Neural progenitor cell (in vitro differentiated cells): ENCODE data around the gene HSPBAP1. TPM values are rescaled to one million over a fixed set of nuclear protein-coding genes. Genes with fewer than 3 reads are reported as not detected.
"Not testable (repeated sequence)": the region's sequence is repeated elsewhere in the genome, so short reads cannot be mapped to it uniquely, and the experiment has no call there.

Source experiments
- DNase-seq: peaks from one replicate; pipeline ENCODE4 v3.0.0-alpha.2; 2016; ENCODE audit warnings: low spot score
- H2AFZ ChIP-seq: fragments of 200-600 bp; sonication (generic); replicated peaks from 2 replicates; pipeline ENCODE4 v1.6.1; 2016; ENCODE audit warnings: antibody characterized with exemption
- H3F3A ChIP-seq: fragments of 200-600 bp; sonication (generic); 2 replicates; pipeline ENCODE4 v1.6.1; 2016; ENCODE audit warnings: antibody characterized with exemption, low read depth
- H3K27ac ChIP-seq: fragments of 200-600 bp; sonication (generic); 2 replicates; pipeline ENCODE4 v1.5.1; 2016; ENCODE audit warnings: mild to moderate bottlenecking
- H3K27me3 ChIP-seq: fragments of 200-600 bp; sonication (generic); 2 replicates; pipeline ENCODE4 v1.6.1; 2016; ENCODE audit warnings: mild to moderate bottlenecking, moderate library complexity
- H3K36me3 ChIP-seq: fragments of 200-600 bp; sonication (generic); 2 replicates; pipeline ENCODE4 v1.5.1; 2016
- H3K4me1 ChIP-seq: fragments of 200-600 bp; sonication (generic); 2 replicates; pipeline ENCODE4 v1.6.1; 2016; ENCODE audit warnings: mixed run types
- H3K4me2 ChIP-seq: fragments of 200-600 bp; sonication (generic); 2 replicates; pipeline ENCODE4 v1.6.1; 2016
- H3K4me3 ChIP-seq: fragments of 200-600 bp; sonication (generic); 2 replicates; pipeline ENCODE4 v1.5.1; 2016
- H3K79me2 ChIP-seq: fragments of 200-600 bp; sonication (generic); 2 replicates; pipeline ENCODE4 v1.6.1; 2016; ENCODE audit warnings: low read depth
- H3K9ac ChIP-seq: fragments of 200-600 bp; sonication (generic); 2 replicates; pipeline ENCODE4 v1.6.1; 2016
- H3K9me3 ChIP-seq: fragments of 200-600 bp; sonication (generic); 2 replicates; pipeline ENCODE4 v1.5.1; 2016; ENCODE audit warnings: low read depth
- H4K20me1 ChIP-seq: fragments of 200-600 bp; sonication (generic); 2 replicates; pipeline ENCODE4 v1.6.1; 2016; ENCODE audit warnings: low read depth
- H3K27ac Mint-ChIP-seq: 3 replicates; pipeline ENCODE4 v1.8.0; 2021; ENCODE audit warnings: mixed read lengths
- H3K27me3 Mint-ChIP-seq: 2 replicates; pipeline ENCODE4 v1.8.0; 2022; ENCODE audit warnings: low read depth, mild to moderate bottlenecking, inconsistent platforms, moderate library complexity, mixed read lengths; ENCODE audit not compliant: insufficient read depth
- H3K36me3 Mint-ChIP-seq: 3 replicates; pipeline ENCODE4 v1.8.0; 2021; ENCODE audit warnings: mixed read lengths
- H3K4me1 Mint-ChIP-seq: 3 replicates; pipeline ENCODE4 v1.8.0; 2021; ENCODE audit warnings: mixed read lengths
- H3K4me3 Mint-ChIP-seq: 3 replicates; pipeline ENCODE4 v1.8.0; 2021; ENCODE audit warnings: mild to moderate bottlenecking, moderate library complexity, mixed read lengths
- H3K9me3 Mint-ChIP-seq: 3 replicates; pipeline ENCODE4 v1.8.0; 2020; ENCODE audit warnings: mixed read lengths
- CTCF ChIP-seq: fragments of 200-600 bp; sonication (generic); IDR thresholded peaks from 2 replicates; pipeline ENCODE4 v1.5.1; 2017; ENCODE audit warnings: antibody characterized with exemption, mild to moderate bottlenecking
- EZH2 ChIP-seq: fragments of 200-600 bp; sonication (generic); IDR thresholded peaks from 2 replicates; pipeline ENCODE4 v1.6.1; 2017; ENCODE audit warnings: antibody characterized with exemption, mild to moderate bottlenecking, moderate library complexity
- EZH2phosphoT487 ChIP-seq: fragments of 200-600 bp; sonication (generic); IDR thresholded peaks from 2 replicates; pipeline ENCODE4 v1.6.1; 2017; ENCODE audit warnings: antibody characterized with exemption
- total RNA-seq: library from RNA; depleted of rRNA; stranded (reverse); fragments of >200 nt; gene quantifications from 2 replicates; pipeline ENCODE4 v1.2.3, GENCODE V29; 2015; ENCODE audit warnings: low replicate concordance

HSPBAP1 gene
- total RNA-seq, 1 donor from 2014 or later = 15.0 TPM

- H4K20me1 ChIP-seq = no peaks in the 10 kb centered on the region
- DNase-seq = no peak
- no peak overlapping the region for H2AFZ ChIP-seq
- Mint-ChIP-seq H3K9me3 (no peaks in the 10 kb centered on the region), H3K36me3 (no peaks in the 10 kb centered on the region), H3K27me3 (no peaks in the 10 kb centered on the region), H3K4me3 (no peak overlapping the region), H3K4me1 (no peaks in the 10 kb centered on the region), H3K27ac (no peak overlapping the region)
- no peaks in the 10 kb centered on the region for H3K27me3 ChIP-seq
- TF ChIP-seq CTCF = no peak
- TF ChIP-seq EZH2phosphoT487 = no peak
- no peak for TF ChIP-seq EZH2
- no peak overlapping the region for H3K4me3 ChIP-seq
- H3K79me2 ChIP-seq = no peaks in the 10 kb centered on the region
- H3K9me3 ChIP-seq = no peaks in the 10 kb centered on the region
- no peak overlapping the region for H3K4me2 ChIP-seq
- no peak overlapping the region for H3K27ac ChIP-seq
- H3K9ac ChIP-seq = no peak overlapping the region
- H3K36me3 ChIP-seq = no peaks in the 10 kb centered on the region
- no peaks in the 10 kb centered on the region for H3K4me1 ChIP-seq
- no peaks in the 10 kb centered on the region for H3F3A ChIP-seq
Observed at GRCh38 chr3:122716667-122717066, 77.0 kb downstream of the HSPBAP1 start.

GRCh38 chr3:122714273-122714672 is 79.4 kb downstream of the HSPBAP1 start:
- Mint-ChIP-seq H3K27ac (no peak overlapping the region), H3K36me3 (no peaks in the 10 kb centered on the region), H3K27me3 (no peaks in the 10 kb centered on the region), H3K4me3 (no peak overlapping the region), H3K9me3 (no peaks in the 10 kb centered on the region), H3K4me1 (no peaks in the 10 kb centered on the region)
- Histone ChIP-seq H2AFZ (no peak overlapping the region), H3K27me3 (no peaks in the 10 kb centered on the region), H3K36me3 (no peaks in the 10 kb centered on the region), H3K27ac (no peak overlapping the region), H3K9ac (no peak overlapping the region), H3K79me2 (no peaks in the 10 kb centered on the region), H3K4me3 (no peak overlapping the region), H3F3A (no peaks in the 10 kb centered on the region), H3K4me2 (no peak overlapping the region), H3K9me3 (no peaks in the 10 kb centered on the region), H4K20me1 (no peaks in the 10 kb centered on the region), H3K4me1 (no peaks in the 10 kb centered on the region)
- TF ChIP-seq EZH2 (no peak), CTCF (no peak), EZH2phosphoT487 (no peak)
- no peak for DNase-seq

GRCh38 chr3:122710616-122711251 is 82.9 kb downstream of the HSPBAP1 start:
- not testable (repeated sequence) for H3K9me3 Mint-ChIP-seq, H3K9me3 ChIP-seq, H3K27me3 Mint-ChIP-seq, H3K79me2 ChIP-seq, H3K36me3 ChIP-seq, H3F3A ChIP-seq, H3K4me3 Mint-ChIP-seq, H3K9ac ChIP-seq, H3K27ac Mint-ChIP-seq, H4K20me1 ChIP-seq, H3K4me1 Mint-ChIP-seq, H3K27me3 ChIP-seq, H2AFZ ChIP-seq, H3K4me3 ChIP-seq, H3K4me2 ChIP-seq, H3K27ac ChIP-seq, H3K36me3 Mint-ChIP-seq, DNase-seq, H3K4me1 ChIP-seq

- H3K27ac Mint-ChIP-seq = no peak overlapping the region
Observed at GRCh38 chr3:122705379-122705778, 88.3 kb downstream of the HSPBAP1 start.

More at GRCh38 chr3:122705379-122705778, 88.3 kb downstream of the HSPBAP1 start:
- H4K20me1 ChIP-seq = no peaks in the 10 kb centered on the region
- no peak overlapping the region for H3K4me2 ChIP-seq
- DNase-seq = no peak
- no peak overlapping the region for H3K9ac ChIP-seq
- no peak overlapping the region for H3K4me3 ChIP-seq
- H3K4me1 Mint-ChIP-seq = peaks cover 5% of the 10 kb centered on the region
- no peaks in the 10 kb centered on the region for H3K36me3 ChIP-seq
- H2AFZ ChIP-seq = no peak overlapping the region
- H3K36me3 Mint-ChIP-seq = no peaks in the 10 kb centered on the region
- H3K27ac ChIP-seq = no peak overlapping the region
- no peak for TF ChIP-seq EZH2
- TF ChIP-seq CTCF = no peak
- no peak for TF ChIP-seq EZH2phosphoT487
- H3K79me2 ChIP-seq = no peaks in the 10 kb centered on the region
- no peaks in the 10 kb centered on the region for H3K27me3 ChIP-seq
- no peaks in the 10 kb centered on the region for H3K9me3 ChIP-seq
- no peak overlapping the region for H3K4me3 Mint-ChIP-seq
- H3K27me3 Mint-ChIP-seq = peaks cover 2% of the 10 kb centered on the region
- no peaks in the 10 kb centered on the region for H3K4me1 ChIP-seq
- no peaks in the 10 kb centered on the region for H3F3A ChIP-seq
- H3K9me3 Mint-ChIP-seq = no peaks in the 10 kb centered on the region
